ENCODE results near the gene ARVCF.

The ARVCF gene

GRCh38 chr22:20016734-20017621, at the start of gene ARVCF:
ARVCF (minus strand) TSS chr22:20016823; CDS start chr22:19990794, 26,029 bp downstream.
- Mint-ChIP-seq H3K36me3 (ENCODE audit: low read depth) (no peaks in the 10 kb centered on the region), H3K9me3 (no peaks in the 10 kb centered on the region), H3K27me3 (ENCODE audit: low read depth) (peaks cover 25% of the 10 kb centered on the region), H3K27ac (peak within 1 kb of the TSS; percentile 24), H3K4me1 (ENCODE audit: low read depth) (peaks cover 13% of the 10 kb centered on the region), H3K4me3 (peak within 1 kb of the TSS; percentile 88)

- Mint-ChIP-seq H3K27me3 (ENCODE audit: low read depth) (no peaks in the 10 kb centered on the region), H3K4me1 (ENCODE audit: low read depth) (no peaks in the 10 kb centered on the region), H3K9me3 (no peaks in the 10 kb centered on the region), H3K36me3 (ENCODE audit: low read depth) (peaks cover 6% of the 10 kb centered on the region), H3K4me3 (no peak overlapping the region), H3K27ac (no peak overlapping the region)
Measured at GRCh38 chr22:20065896-20066616, 49.4 kb upstream of the ARVCF start.

DNA sequence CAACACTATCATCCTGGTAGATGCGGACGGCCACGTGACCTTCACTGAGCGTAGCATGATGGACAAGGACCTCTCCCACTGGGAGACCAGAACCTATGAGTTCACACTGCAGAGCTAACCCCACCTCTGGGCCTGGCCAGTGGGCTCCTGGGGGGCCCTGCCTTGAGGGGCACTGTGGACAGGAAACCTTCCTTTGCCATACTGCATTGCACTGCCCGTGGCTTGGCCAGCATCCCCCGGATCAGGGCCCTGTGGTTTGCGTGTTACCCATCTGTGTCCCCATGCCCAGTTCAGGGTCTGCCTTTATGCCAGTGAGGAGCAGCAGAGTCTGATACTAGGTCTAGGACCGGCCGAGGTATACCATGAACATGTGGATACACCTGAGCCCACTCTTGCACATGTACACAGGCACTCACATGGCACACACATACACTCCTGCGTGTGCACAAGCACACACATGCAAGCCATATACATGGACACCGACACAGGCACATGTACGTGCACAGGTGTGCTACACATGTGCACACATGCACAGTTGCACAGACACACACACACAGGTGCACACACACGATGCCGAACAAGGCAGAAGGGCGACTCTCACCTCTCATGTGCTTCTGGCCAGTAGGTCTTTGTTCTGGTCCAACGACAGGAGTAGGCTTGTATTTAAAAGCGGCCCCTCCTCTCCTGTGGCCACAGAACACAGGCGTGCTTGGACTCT, 48.1 kb upstream of the ARVCF start:
- peaks cover 6% of the 10 kb centered on the region for H3K36me3 Mint-ChIP-seq (ENCODE audit: low read depth)
- H3K9me3 Mint-ChIP-seq: no peaks in the 10 kb centered on the region
- H3K4me3 Mint-ChIP-seq: no peak overlapping the region
- H3K27ac Mint-ChIP-seq: no peak overlapping the region
- no peaks in the 10 kb centered on the region for H3K27me3 Mint-ChIP-seq (ENCODE audit: low read depth)
- H3K4me1 Mint-ChIP-seq (ENCODE audit: low read depth): peaks cover under 1% of the 10 kb centered on the region

DNA sequence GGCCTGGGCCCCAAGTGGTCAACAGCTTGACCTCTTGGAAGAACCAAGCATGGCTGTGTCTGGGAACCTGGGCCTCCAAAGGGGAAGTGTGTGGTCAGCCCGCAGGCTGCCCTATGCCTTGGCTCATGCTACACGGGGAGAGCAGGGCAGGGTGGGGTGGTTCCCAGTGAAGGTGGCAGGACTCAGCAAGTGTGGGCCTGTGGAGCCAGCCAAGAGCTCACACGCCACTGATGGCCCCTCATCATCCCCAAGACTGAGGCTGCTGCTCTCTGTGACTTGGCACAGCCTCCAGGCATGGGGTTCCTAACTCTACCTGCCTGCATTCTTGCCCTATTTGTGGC, 47.5 kb upstream of the ARVCF start:
- Mint-ChIP-seq H3K27me3 (ENCODE audit: low read depth) (no peaks in the 10 kb centered on the region), H3K9me3 (no peaks in the 10 kb centered on the region), H3K36me3 (ENCODE audit: low read depth) (peaks cover 6% of the 10 kb centered on the region), H3K4me3 (no peak overlapping the region), H3K27ac (no peak overlapping the region), H3K4me1 (ENCODE audit: low read depth) (peaks cover 4% of the 10 kb centered on the region)

DNA sequence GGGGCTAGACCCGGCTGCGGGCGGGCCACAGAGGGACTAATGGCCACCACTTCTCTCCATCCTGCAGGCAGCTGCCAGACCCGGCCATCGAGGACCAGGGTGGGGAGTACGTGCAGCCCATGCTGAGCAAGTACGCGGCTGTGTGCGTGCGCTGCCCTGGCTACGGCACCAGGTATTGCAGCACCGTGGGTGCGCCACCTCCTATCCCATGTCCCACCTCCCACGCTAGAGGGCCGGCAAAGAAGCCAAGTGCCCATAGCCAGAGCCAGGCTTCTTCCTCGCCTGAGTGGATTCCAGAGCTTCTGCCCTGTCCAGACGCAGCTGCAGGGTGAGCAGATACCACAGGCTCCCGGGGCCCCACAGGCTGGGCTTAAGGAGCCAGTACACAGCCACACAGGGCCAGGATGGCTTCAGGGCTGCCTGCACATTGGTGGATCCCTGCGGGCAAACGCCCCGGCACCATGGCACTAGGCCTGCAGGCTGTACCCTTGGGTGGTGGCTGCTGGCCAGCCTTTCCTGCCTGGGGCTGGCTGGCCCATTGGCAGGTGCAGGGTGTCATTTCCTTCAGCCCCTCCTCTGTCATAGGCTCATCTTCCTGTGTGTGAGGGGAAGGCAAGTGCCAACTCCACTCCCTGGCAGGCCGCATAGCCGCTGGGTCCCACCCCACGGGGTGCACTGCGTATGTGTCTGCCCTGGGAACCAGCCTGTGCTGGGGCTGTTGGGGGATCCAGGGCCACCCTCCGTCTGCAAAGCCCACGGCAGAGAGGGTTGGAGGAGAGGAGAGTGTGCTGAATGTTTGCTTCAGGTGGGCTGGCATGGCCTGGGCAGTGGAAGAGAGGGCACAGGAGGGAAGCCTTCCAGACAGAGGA, 46.9 kb upstream of the ARVCF start:
- H3K9me3 Mint-ChIP-seq: no peaks in the 10 kb centered on the region
- H3K36me3 Mint-ChIP-seq (ENCODE audit: low read depth): peaks cover 6% of the 10 kb centered on the region
- no peaks in the 10 kb centered on the region for H3K27me3 Mint-ChIP-seq (ENCODE audit: low read depth)
- H3K27ac Mint-ChIP-seq: no peak overlapping the region
- H3K4me1 Mint-ChIP-seq (ENCODE audit: low read depth): peaks cover 7% of the 10 kb centered on the region
- H3K4me3 Mint-ChIP-seq: no peak overlapping the region

DNA sequence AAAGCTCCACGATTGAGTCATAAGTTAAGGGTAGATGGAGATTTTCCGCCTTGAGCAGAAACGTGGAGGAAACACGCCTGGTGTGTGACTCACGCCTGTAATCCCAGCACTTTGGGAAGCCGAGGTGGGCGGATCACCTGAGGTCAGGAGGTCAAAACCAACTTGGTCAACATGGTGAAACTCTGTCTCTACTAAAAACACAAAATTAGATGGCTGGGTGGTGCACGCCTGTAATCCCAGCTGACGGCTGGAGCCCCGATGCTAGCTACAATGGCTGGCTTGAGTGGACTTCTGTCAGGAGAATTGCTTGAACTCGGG, 46.1 kb upstream of the ARVCF start:
- H3K4me3 Mint-ChIP-seq: no peak overlapping the region
- H3K9me3 Mint-ChIP-seq: no peaks in the 10 kb centered on the region
- peaks cover 7% of the 10 kb centered on the region for H3K4me1 Mint-ChIP-seq (ENCODE audit: low read depth)
- no peaks in the 10 kb centered on the region for H3K27me3 Mint-ChIP-seq (ENCODE audit: low read depth)
- H3K27ac Mint-ChIP-seq: no peak overlapping the region
- peaks cover 12% of the 10 kb centered on the region for H3K36me3 Mint-ChIP-seq (ENCODE audit: low read depth)

DNA sequence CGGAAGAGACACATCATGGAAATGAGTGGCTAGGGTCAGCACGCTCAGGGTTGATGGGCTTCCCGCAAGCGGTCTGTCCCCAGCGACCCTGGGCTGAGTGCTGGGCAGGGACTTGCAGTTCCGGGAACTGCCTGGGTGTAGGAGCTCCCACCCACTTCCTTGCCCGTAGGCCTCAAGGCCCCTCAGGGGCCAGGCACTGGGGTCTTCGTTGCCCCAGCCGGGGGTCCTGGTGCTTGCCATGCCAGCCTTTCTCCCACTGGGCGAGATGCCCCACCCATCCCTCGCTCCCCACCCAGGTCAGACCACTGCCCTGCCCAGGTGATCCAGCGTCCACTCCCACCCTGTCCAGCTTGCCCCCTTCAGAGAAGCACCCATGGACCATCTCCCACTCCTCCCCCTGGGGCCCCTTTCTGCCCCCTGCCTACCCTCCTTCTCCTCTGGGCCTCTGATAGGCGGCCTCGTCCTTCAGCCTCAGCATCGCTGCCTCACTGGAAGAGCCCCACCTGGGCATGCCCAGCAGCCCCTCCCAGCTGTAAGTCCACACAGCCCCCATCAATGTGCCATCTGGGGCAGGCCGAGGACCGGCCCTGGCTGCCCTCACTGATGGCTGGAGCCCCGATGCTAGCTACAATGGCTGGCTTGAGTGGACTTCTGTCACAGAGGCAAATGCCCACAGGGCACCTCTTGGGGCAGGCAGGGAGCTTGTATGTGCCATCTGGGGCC, 45.6 kb upstream of the ARVCF start:
- no peaks in the 10 kb centered on the region for H3K9me3 Mint-ChIP-seq
- H3K4me3 Mint-ChIP-seq: no peak overlapping the region
- H3K27me3 Mint-ChIP-seq (ENCODE audit: low read depth): no peaks in the 10 kb centered on the region
- H3K27ac Mint-ChIP-seq: no peak overlapping the region
- H3K36me3 Mint-ChIP-seq (ENCODE audit: low read depth): peaks cover 12% of the 10 kb centered on the region
- peaks cover 7% of the 10 kb centered on the region for H3K4me1 Mint-ChIP-seq (ENCODE audit: low read depth)

- no peak overlapping the region for H3K27ac Mint-ChIP-seq
- peaks cover 7% of the 10 kb centered on the region for H3K4me1 Mint-ChIP-seq (ENCODE audit: low read depth)
- no peak overlapping the region for H3K4me3 Mint-ChIP-seq
- H3K27me3 Mint-ChIP-seq (ENCODE audit: low read depth): no peaks in the 10 kb centered on the region
- H3K36me3 Mint-ChIP-seq (ENCODE audit: low read depth): peaks cover 12% of the 10 kb centered on the region
- no peaks in the 10 kb centered on the region for H3K9me3 Mint-ChIP-seq
Measured at GRCh38 chr22:20061481-20061861, 44.8 kb upstream of the ARVCF start.

DNA sequence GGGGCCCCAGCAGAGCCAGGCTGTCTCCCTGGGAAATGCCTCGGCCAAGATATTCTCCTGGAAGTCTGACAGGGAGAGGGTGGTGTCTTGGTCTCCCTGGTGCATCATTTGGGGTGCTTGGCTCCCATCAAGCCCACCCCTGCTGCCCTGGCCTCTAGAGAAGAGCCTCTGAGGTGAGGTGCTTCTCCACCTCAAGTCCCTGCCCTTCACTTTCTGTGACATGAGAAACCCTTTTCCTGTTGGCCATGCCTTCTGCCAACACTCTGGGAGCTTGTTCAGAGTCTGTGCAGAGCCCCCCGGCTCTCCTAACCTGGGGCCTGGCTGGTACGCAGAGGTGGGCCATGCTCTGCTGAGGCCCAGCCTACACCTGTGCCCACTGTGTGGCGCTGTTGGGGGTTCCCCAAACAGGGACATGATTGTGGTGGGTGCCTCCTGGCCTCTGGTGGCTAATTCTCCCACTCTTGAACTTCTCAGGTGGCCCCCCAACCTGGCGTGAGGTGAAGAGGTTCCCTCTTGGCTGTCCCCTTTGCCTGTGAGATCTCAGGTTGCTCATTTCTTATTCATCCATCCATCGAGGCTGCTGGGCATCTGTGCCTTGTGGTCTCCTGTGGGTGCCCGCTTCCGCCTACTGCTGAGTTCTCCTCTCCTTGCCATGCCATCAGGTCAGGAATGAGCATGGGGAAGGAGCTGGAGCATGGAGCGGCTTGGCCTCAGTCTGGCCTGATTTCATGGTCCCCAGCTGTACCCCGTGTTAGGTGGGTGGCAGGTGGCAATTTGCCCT, 44.3 kb upstream of the ARVCF start:
- H3K4me3 Mint-ChIP-seq: no peak overlapping the region
- H3K36me3 Mint-ChIP-seq (ENCODE audit: low read depth): peaks cover 12% of the 10 kb centered on the region
- no peaks in the 10 kb centered on the region for H3K9me3 Mint-ChIP-seq
- peaks cover 7% of the 10 kb centered on the region for H3K4me1 Mint-ChIP-seq (ENCODE audit: low read depth)
- H3K27ac Mint-ChIP-seq: no peak overlapping the region
- no peaks in the 10 kb centered on the region for H3K27me3 Mint-ChIP-seq (ENCODE audit: low read depth)

- Mint-ChIP-seq H3K27ac (no peak overlapping the region), H3K9me3 (no peaks in the 10 kb centered on the region), H3K4me1 (ENCODE audit: low read depth) (peaks cover 7% of the 10 kb centered on the region), H3K27me3 (ENCODE audit: low read depth) (no peaks in the 10 kb centered on the region), H3K36me3 (ENCODE audit: low read depth) (peaks cover 12% of the 10 kb centered on the region), H3K4me3 (no peak overlapping the region)
Measured at GRCh38 chr22:20058989-20059770, 42.6 kb upstream of the ARVCF start.

DNA sequence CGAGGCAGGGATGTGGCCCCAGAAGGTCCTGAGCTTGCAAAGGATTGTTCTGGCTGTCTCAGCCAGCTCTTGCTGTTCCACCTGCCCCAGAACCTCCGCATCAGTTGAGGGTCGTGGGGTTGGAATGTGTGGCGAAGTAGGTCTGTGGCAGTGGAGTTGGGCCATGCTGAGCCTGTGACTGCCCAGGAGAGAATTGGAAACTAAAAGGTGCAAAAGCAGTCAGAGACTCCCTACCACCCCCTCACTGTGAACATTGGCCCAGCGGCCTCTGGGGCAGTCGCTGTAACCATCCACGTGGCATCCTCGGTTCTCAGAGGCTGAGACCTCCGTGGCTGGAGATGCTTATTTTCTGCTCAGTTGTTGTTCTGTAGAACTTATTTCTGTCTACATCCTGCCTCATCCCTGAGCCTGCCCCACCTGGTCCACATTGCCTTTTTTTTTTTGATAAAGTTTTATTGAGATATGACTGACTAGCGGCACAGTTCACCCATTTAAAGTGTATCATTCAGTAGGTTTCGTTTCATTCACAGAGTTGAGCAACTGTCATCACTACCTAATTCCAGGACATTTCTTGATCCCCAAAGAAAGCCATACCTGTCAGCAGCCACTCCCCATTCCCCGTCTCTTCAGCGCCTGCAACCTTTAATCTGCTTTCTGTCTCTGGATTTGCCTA, 41.1 kb upstream of the ARVCF start:
- H3K4me3 Mint-ChIP-seq: no peak overlapping the region
- no peak overlapping the region for H3K27ac Mint-ChIP-seq
- H3K4me1 Mint-ChIP-seq (ENCODE audit: low read depth): peaks cover 7% of the 10 kb centered on the region
- H3K9me3 Mint-ChIP-seq: no peaks in the 10 kb centered on the region
- H3K27me3 Mint-ChIP-seq (ENCODE audit: low read depth): no peaks in the 10 kb centered on the region
- peaks cover 12% of the 10 kb centered on the region for H3K36me3 Mint-ChIP-seq (ENCODE audit: low read depth)

GRCh38 chr22:20056696-20057386, 40.2 kb upstream of the ARVCF start:
- Mint-ChIP-seq H3K27ac (no peak overlapping the region), H3K27me3 (ENCODE audit: low read depth) (no peaks in the 10 kb centered on the region), H3K36me3 (ENCODE audit: low read depth) (peaks cover 8% of the 10 kb centered on the region), H3K9me3 (no peaks in the 10 kb centered on the region), H3K4me1 (ENCODE audit: low read depth) (peaks cover 7% of the 10 kb centered on the region), H3K4me3 (no peak overlapping the region)
